LNCAP (cell line): ENCODE data around the gene EPB42.

Experiments used
- CTCF ChIP-seq: fragments of 450-650 bp; IDR thresholded peaks from 2 replicates; pipeline ENCODE4 v1.5.1; 2017; ENCODE audit warnings: mild to moderate bottlenecking

EPB42 gene

GRCh38 chr15:43258781-43259180, 38.0 kb upstream of the EPB42 start:
- TF ChIP-seq CTCF: no peak

GRCh38 chr15:43256341-43256740, 35.5 kb upstream of the EPB42 start:
- no peak for TF ChIP-seq CTCF

GRCh38 chr15:43255376-43255775, 34.6 kb upstream of the EPB42 start:
- TF ChIP-seq CTCF: no peak

GRCh38 chr15:43253431-43254403, 32.9 kb upstream of the EPB42 start:
- TF ChIP-seq CTCF: no peak

- TF ChIP-seq CTCF: no peak
Observed at GRCh38 chr15:43251871-43252250, 31.0 kb upstream of the EPB42 start.

- TF ChIP-seq CTCF: no peak
Observed at GRCh38 chr15:43251185-43251870, 30.5 kb upstream of the EPB42 start.

GRCh38 chr15:43250785-43251184, 30.0 kb upstream of the EPB42 start:
- no peak for TF ChIP-seq CTCF
